Stimulated activated CD8-positive, alpha-beta memory T cell treated with anti-CD3 and anti-CD28 coated beads, Interleukin-12 subunit alpha, Interleukin-12 subunit beta, amount 100 ng/mL, for 24 hours (primary cell): ENCODE data around the gene FGF6.
"Not testable (repeated sequence)": the region's sequence is repeated elsewhere in the genome, so short reads cannot be mapped to it uniquely, and the experiment has no call there.

Source experiments
- DNase-seq: peaks from one replicate; pipeline ENCODE4 v3.0.0-alpha.2; 2020; ENCODE audit errors: extremely low read depth

Gene FGF6, protein sequence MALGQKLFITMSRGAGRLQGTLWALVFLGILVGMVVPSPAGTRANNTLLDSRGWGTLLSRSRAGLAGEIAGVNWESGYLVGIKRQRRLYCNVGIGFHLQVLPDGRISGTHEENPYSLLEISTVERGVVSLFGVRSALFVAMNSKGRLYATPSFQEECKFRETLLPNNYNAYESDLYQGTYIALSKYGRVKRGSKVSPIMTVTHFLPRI

DNA sequence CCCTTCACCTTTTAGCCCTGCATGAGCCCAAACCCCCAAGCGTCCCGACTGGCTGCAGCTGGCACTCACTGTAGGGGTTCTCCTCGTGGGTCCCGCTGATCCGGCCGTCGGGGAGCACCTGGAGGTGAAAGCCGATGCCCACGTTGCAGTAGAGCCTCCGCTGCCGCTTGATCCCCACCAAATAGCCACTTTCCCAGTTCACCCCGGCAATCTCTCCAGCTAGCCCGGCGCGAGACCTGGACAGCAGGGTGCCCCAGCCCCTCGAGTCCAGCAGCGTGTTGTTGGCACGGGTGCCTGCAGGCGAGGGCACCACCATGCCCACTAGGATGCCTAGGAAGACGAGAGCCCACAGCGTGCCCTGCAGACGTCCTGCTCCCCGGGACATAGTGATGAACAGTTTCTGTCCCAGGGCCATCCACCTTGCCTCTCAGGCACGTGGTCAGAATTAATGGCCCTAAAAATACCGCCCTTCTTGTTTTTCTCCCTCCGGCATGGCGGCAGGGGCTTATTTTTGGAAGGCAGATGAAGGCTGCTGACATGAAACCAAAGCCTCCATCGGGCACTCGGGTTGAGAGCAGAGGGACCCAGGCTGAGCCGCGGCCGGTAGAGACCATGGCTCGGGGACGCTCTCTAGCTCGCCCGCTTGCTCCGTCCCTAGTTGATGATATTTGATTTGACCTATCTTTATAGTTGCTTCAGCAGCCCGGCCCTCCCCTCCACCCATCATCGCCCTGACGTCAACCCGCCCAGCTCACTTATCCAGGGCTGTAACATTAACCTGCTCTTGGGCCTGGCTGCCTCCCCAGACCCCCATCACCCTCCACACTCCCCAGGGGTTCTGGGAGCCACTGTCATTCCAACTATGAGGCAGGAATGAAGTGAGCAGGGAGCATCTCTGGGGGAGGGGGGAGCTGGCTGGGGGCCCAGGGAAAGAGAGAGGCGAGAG, at the start of gene FGF6:
Gene FGF6 (minus strand): TSS at position 660 of the 946 bp plus-strand sequence. CDS start 245 bp downstream, at position 415.
- DNase-seq = no peak

DNA sequence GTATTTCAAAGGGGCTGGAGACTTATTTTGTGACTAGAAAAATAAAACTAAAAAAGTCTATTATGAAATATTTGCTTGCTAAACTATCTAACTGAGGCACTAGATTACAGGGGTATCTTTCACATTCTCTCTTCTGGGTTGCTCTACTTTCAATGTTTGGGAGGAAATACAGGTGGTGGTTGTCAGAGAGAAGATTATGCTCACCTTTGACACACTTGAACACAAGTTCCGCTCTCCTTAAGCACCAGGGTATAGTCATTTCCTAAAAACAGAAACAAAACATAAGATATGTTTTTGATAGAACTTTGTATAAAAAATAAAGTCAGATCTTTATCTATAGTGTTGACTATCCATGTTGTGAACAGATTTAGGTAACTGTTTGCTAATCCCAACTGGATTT, 45.4 kb upstream of the FGF6 start:
- DNase-seq = no peak

DNA sequence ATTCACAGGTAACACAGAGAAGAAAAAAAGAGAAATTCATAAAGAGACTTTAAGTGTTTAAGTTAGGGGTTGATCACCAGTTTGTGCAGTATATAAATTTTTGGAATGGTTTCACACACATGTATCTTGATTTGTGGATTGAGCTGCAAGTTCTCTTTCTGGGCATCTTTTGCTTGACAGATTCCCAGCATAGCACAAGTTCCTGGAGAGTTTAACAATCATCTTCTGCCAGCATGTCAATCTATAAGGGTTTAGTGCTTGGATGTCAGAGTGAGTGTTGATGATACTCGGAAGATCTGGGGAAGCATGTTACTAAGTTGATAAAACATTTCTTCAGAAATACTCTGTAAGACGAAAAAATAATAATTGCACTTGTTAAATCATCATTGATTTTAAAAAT, 43.9 kb upstream of the FGF6 start:
- no peak for DNase-seq

DNA sequence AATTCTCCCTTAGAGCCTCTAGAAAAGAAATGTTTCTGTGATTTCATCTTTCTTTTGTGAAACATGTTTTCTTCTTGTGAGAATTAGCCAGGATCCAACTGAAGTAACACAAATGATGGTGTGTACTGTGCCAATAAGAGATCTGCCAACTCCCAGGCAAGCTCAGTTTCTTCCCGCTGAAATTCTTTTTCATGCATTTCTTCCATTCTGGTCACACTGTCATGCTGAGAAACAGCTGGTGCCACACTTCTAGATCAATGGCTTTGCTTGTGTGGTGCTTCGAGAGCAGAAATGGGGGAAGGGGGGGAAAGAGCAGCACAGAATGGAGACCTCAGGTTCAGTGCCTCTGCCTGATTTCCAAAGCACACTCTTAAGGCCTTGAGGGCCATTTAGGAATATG, 41.4 kb upstream of the FGF6 start:
- DNase-seq = no peak

DNA sequence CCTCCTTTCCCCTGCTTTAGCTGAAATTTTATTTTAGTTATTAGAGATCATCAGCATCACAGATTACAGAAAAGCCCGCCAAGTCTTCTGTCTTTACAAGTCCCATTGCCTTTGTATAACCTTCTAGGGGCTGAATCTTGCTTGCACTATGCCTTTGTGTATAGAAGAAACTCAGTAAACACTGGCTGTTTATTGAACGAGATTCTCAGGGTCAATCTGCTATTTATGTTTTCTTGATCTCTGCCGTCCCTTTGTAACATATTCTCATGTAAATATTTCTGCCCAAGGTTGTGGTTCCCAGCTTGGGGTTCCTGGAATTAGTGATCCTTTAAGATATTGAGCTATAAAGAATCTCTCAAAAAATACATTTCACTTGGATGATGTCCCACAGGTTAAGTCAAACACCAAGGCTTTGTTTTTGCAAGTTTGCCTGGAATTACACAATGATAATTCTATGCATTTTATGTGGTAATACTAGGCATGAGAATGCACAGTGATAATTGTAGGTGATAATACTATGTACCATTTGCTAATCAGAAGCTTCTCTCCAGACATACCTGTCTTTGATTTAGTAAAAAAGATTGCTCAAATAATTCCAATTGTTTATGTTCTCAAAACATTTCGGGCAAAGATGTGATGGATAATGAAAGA, 40.6 kb upstream of the FGF6 start:
- DNase-seq = no peak

DNA sequence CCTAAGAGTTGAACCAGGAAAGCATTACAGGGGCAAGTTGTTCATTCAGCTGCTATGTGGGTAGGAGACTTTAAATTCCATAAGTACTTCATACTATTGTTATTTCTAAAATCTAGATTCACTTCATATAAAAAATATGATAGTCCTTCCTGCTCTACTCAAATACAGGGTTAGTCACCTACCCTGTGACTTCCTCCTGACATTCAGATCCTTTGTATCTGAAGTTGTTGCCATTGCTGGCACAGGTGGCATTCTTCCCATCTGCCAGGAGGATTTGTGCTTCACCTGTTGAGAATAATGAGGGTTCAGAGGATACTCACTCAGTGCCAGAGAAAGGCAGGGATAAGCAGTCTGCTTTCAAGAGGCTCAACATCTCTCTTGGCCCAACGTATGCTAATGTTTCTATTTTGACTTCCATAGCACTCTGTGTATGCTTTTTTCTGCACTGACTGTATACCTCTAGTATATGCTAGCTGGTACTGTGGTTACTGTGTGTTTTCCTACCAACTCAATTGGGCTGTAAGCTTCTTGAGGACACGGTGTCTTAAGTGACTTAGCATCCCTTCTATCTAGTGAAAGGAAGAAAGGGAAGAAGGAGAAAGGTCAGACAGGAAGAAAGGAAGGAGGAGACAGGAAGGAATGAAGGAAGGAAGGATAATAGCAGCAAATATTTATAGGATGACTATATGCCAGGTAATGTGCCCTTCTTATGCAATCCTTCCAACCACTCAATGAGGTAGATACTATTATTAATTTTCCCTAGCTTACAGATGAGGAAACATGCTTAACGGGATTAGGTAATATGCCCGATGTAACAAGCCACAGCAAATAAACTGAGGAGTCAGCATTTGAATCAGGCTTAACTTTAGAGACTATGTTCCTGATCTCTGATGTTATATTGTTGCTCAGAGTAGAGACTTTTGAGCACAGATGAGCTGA, 38.5 kb upstream of the FGF6 start:
- no peak for DNase-seq

DNA sequence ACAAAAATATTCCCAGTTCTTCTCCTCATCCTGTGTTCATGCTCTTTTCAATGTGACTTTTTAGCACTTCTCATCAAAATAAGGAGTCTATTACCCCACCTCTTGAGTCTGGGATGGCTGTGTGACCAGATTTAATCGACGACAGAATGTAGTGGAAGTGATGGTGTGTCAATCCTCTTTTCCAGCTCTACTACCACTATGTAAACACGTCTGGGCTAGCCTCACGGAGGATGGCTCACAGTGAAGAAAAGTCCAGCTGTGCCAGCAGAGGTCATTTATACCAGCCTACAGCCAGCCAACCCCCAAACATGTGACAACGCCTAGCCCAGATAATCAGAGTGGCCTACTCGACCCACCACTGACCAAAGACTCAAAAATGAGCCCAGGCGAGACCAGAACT, 37.3 kb upstream of the FGF6 start:
- no peak for DNase-seq

DNA sequence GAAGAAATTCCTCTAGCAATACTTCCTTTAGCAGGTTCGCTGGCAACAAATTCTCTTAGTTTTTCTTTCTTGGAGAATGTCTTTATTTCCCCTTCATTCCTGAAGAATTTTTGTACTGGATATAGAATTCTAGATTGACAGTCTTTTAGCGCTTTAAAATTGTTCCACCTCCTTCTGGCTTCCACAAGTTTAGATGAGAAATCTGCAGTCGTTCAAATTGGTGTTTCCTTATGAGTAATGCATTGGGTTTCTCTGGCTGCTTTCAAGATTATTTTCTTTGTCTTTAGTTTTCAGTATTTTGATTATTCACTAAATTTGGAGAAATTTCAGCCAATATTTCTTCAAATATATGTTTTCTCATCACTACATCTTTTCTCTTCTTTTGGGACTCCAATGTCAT, 33.3 kb upstream of the FGF6 start:
- no peak for DNase-seq

DNA sequence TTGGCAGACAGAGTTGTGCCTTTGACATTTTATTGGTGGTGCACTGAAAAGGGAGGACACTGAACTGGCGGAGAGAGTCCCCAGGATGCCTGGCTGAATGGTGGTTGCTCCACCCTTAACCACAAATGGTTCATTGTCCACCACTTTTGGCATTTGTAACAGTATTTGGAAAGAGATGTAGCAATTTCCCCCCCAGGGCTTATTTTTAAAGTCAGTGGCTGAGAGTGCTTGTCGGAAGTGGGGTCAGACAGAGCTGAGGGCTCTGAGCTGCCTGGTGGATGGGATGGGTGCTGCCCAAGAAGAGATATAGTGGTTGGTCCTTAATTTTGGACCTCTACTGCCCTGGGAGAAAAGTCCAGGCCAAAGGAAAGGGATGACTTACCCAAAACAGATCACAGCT, 31.5 kb upstream of the FGF6 start:
- DNase-seq = no peak

DNA sequence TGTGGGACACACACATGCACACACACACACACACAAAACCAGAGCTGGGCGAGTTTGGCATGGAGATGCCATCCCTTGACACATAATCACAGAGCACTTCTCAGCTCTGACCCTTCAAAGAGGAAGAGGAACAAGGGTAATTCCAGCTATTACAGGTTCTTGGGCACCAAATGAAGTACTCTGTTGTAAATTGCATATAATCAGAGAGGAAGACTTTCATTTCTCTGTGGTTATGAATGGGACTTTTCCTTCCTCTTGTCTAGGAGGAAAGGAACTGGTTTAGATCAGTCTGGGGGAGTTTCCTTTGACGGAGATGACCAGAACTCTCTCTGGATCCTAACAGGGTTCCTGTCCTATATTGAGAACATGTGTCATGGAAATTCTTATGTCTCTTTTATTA, 26.4 kb upstream of the FGF6 start:
- no peak for DNase-seq

DNA sequence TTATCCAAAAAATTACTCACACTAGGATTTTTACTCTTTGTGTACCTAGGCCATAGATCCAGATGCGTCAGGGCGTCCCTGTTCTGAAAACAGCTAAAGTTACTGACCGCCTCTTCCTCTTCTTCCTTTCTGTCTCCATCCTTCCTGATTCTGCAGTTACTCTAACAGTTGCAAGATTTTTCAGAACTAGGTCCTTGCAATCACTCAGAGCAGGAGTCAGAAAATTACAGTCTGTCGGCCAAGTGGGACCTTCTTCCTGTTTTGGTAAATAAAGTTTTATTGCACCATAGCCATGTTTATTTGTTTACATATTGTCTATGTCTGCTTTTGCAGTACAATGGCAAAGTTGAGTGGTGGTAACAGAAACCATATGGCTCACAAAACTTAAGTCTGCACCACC, 25.6 kb upstream of the FGF6 start:
- DNase-seq = no peak

DNA sequence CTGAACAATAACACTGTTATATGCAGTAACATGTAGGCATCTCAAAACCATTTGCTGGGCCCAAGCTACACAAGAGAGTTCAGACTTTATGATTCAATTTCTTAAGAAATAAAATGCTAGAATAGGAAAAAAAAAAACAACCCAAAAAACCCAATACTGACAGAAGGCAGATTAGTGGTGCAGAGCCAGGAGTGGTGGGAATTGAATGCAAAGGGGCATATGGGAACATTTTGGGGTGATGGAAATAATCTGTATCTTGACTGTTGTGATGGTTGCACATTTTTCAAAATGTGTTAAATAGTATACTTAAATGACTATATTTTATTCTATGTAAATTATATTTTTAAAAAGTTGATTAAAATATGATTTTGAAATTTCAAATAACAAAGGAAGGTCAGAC, 23.4 kb upstream of the FGF6 start:
- DNase-seq = no peak

DNA sequence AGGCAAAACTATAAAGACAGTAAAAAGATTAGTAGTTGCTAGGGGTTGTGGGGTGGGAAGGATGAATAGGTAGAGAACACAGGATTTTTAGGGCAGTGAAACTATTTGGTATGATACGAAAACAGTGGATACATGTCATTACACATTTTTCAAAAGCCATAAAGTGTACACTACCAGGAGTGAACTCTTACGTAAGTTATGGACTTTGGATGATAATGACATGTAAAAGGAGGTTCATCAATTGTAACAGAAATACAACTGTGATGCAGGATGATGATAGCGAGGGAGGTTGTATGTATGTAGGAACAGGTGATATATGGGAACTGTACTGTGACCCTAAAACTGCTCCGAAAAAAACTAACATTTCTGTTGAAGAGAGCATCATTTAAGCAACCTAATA, 15.1 kb upstream of the FGF6 start:
- no peak for DNase-seq

DNA sequence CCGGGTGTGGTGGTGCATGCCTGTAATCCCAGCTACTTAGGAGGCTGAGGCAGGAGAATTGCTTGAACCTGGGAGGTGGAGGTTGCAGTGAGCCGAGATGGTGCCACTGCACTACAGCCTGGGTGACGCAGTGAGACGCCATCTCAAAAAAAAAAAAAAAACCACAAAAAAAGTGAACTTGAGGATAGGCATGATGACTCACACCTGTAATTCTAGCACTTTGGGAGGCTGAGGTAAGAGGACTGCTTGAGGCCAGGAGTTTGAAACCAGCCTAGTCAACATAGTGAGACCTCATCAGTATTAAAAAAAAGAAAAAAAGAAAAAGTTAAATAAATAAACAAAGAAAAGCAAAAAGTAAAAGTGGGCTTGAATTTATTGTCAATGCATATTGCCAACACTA, 10.2 kb upstream of the FGF6 start:
- DNase-seq = not testable (repeated sequence)

DNA sequence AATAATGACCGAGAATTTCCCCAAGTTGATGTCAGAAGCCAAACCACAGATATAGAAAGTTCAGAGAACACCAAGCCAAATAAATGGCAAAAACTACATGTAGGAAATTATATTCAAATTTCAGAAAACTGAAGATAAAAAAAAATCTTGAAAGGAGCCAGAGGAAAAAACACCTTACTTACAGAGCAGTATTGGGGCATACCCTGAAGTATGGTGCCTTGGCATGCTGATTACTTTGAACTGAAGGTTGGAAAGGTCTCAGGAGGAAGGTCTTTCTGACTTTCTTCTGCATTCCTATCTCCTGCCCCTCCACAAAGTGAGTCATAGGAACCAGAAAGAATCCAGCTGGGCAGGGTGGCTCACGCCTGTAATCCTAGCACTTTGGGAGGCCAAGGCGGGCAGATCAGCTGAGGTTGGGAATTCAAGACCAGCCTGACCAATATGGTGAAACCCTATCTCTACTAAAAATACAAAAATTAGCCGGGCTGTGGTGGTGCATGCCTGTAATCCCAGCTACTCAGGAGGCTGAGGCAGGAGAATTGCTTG, 8.8 kb upstream of the FGF6 start:
- no peak for DNase-seq

DNA sequence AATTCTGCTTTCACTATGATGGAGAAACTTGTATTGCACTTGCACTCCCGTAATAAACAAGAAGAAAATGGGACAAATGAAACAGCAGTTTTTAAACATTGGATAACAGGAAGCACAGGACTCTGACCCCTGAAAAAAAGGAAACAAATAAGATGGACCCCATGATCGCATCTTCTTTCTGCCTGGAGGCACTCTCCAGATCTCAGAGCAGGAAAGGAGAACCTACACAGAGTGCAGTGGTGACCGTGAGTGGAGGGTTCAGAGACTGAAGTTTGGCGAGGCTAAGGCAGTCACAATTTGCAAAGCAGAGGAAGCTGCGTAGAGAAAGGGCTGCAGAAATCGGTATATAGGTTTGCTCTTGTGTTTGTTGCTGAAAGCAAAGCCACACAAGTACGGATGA, 6.1 kb upstream of the FGF6 start:
- no peak for DNase-seq

DNA sequence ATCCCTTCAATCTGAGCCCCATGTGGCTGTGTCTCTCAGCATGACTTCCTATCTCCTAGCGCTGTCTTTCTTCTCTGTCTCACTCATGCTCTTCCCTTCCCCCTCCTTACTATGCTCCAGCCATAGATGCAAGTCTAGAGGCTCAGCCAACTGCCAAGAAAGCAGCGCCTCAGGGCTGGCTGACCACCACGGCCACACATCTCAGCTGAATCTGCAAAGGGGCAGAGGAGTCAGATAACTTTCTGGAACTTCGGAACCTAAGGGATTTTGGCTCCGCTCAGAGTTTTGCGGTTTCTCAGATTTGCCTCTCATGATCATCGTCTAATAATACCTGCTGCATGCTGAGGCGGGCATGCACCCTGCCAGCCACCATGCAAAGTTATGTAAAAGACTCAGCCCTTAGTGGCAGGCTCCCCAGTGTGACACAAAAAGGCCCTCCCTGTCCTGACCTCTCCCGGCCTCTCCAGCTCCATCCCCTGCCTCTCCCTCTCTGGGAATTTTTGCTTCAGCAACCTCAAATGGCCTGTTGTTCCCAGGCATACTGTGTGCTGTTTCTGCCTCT, 5.0 kb upstream of the FGF6 start:
- DNase-seq = no peak

DNA sequence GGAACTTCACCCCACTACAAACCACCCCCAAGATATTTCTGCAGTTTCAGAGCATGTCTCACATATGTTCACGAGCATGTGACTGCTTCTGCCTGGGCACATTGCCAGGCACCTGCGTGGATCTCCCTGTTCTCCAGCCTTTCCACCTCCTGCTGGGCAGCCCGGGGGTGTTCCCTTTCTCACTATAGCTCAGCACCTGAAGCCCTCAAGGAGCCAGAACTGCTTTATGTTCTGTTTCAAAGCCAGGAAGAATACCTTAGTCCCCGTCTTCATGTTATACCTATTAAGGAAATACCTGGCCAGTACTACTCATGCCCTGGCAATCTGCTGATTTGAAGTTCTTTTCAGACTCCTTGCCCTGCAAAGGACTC, 4.2 kb upstream of the FGF6 start:
- no peak for DNase-seq

DNA sequence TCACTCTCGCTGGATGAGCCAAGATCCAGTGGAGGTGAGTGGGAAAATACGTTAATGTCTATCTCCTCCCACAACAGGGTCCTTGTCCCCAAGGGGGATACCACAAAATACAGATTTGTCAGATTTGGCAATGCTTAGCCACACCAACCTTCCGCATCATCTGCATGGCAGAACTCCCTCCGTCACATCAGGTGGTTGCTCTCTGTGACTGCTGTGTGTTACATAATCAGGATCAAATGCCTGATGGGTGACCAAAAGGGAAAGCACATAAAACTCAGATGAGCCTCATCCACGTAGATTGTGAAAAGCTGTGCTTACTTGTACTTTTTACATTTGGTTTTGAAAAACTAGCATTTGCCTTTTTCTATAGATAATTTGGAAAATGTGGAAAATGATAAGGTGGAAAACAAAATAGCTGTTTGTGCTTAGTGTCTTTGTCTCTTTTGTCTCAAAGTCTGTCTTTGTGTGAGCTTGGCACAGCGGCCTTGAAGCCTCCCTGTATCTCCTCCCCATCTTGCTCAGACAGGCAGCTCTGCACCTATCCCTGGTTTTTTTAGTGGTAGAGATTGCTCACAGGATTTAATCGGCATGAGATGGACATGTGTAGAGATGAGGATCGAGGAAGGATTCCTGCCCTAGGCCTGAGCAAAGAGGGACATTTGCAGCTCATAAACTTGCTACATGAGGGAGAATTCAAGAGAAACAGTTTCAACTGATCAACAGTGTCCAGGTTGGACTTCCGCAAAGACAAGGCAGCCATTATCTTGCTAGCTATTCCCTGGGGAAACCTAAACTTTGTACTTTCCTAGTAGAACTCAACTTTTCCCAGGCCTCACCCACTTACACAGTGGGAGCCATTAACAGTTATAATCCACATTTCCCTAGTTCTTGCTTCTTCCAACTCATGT, 3.6 kb upstream of the FGF6 start:
- DNase-seq = no peak

DNA sequence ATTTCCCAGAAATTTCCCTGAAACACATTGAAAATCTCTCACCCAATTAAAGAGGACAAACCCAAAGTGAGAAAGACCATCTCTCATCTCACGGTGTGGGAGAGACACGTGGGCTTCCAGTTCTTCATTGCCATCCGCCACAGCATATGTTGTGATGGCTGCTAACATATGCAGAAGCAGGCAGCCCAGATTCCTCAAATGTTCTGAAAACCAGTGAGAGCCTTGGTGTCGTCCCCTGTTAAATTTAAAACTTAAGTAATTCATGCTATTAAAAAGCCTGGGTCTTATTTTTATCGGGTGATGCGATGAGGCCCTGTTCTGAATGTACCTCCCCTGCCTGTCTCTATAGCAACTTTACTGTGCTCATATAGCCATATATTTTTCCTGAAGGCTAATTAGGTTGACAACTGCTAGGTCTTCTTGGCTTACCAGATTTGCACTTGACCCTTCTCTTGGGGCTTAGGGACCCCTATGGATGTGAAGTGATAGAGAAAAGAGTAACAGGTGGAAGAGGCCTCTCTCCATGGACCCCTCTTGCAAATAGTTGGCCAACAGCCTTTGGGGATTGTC, 2.8 kb upstream of the FGF6 start:
- no peak for DNase-seq
